GM13977 (cell line): ENCODE results near the gene SHROOM1.

Experiments used
- DNase-seq: peaks from one replicate; pipeline ENCODE4 v3.0.0; 2012; ENCODE audit warnings: low spot score
- CTCF ChIP-seq: IDR thresholded peaks from 2 replicates; pipeline ENCODE4 v1.5.1; 2012; ENCODE audit warnings: mild to moderate bottlenecking, control low read depth; ENCODE audit not compliant: insufficient read depth; ENCODE audit errors: extremely low read depth, missing control alignments
- in situ Hi-C: fragments of 300-500 bp; cut with MboI; formaldehyde crosslinking; loops from one replicate; pipeline ENCODE4 v1.12.0; 2022; ENCODE audit warnings: low sequenced_read_pairs, low pct_unique_long_range_greater_than_20kb, mixed read lengths, inconsistent platforms; ENCODE audit not compliant: unreplicated experiment

The SHROOM1 gene

GRCh38 chr5:132831095-132831860, 831 bp upstream of the SHROOM1 start:
- peak; percentile 20 for DNase-seq
- in situ Hi-C loops = no loop called here

GRCh38 chr5:132829742-132830435, 558 bp downstream of the SHROOM1 start:
- peak; percentile 96 for TF ChIP-seq CTCF
- in situ Hi-C loops = loop anchor here (10.0 kb wide), 1 partner anchor 445 kb away; no protein-coding TSS in a partner anchor
- peak; percentile 94 for DNase-seq

More at GRCh38 chr5:132831095-132831860, 831 bp upstream of the SHROOM1 start:
- TF ChIP-seq CTCF = no peak

GRCh38 chr5:132828846-132829494, 1.5 kb downstream of the SHROOM1 start:
- in situ Hi-C loops = loop anchor here (10.0 kb wide), 1 partner anchor 444 kb away; no protein-coding TSS in a partner anchor
- TF ChIP-seq CTCF = no peak

GRCh38 chr5:132827943-132828673, 2.3 kb downstream of the SHROOM1 start:
- in situ Hi-C loops = loop anchor here (10.0 kb wide), 1 partner anchor 443 kb away; no protein-coding TSS in a partner anchor
- TF ChIP-seq CTCF = no peak
- DNase-seq = no peak

More at GRCh38 chr5:132828846-132829494, 1.5 kb downstream of the SHROOM1 start:
- no peak for DNase-seq

GRCh38 chr5:132826424-132827082, 3.9 kb downstream of the SHROOM1 start:
- in situ Hi-C loops = loop anchor here (10.0 kb wide), 1 partner anchor 442 kb away; no protein-coding TSS in a partner anchor
- no peak for DNase-seq
- TF ChIP-seq CTCF = no peak
